ACC112 (cell line): ENCODE measurements around the gene RAD51B.
A peak's percentile ranks its signal among the peaks of the same experiment; 100 is the strongest.

Experiments
- H2AFZ ChIP-seq: fragments of 200-600 bp; sonication (generic); one replicate; pipeline ENCODE4 v1.6.0; 2017; ENCODE audit warnings: antibody characterized with exemption, low read length; ENCODE audit not compliant: unreplicated experiment
- H3K27ac ChIP-seq: fragments of 200-600 bp; sonication (generic); 2 replicates; pipeline ENCODE4 v1.5.1; 2014; ENCODE audit warnings: low read depth, mild to moderate bottlenecking, antibody characterized with exemption, low read length, moderate library complexity
- H3K27me3 ChIP-seq: fragments of 200-600 bp; sonication (generic); 2 replicates; pipeline ENCODE4 v1.6.1; 2014; ENCODE audit warnings: mild to moderate bottlenecking, antibody characterized with exemption, low read length, moderate library complexity, mixed read lengths; ENCODE audit not compliant: insufficient read depth
- H3K36me3 ChIP-seq: fragments of 200-600 bp; sonication (generic); 2 replicates; pipeline ENCODE4 v1.6.1; 2016; ENCODE audit warnings: mild to moderate bottlenecking, antibody characterized with exemption, low read length, moderate library complexity, mixed read lengths; ENCODE audit not compliant: insufficient read depth
- H3K4me1 ChIP-seq: fragments of 200-600 bp; sonication (generic); one replicate; pipeline ENCODE4 v1.6.1; 2016; ENCODE audit warnings: low read length, mixed read lengths; ENCODE audit not compliant: insufficient read depth, unreplicated experiment, control insufficient read depth
- H3K4me3 ChIP-seq: fragments of 200-600 bp; sonication (generic); 2 replicates; pipeline ENCODE4 v1.5.1; 2014; ENCODE audit warnings: mild to moderate bottlenecking, low read depth, low read length
- H3K79me2 ChIP-seq: fragments of 200-600 bp; sonication (generic); one replicate; pipeline ENCODE4 v1.6.0; 2016; ENCODE audit warnings: low read length; ENCODE audit not compliant: control insufficient read depth, unreplicated experiment, insufficient read depth

RAD51B gene

GRCh38 chr14:68463705-68464374, 644.3 kb downstream of the RAD51B start:
- Histone ChIP-seq H3K36me3 (0 out of 2 replicates have a peak, but pooled peaks cover 3% of the 10 kb centered on the region), H3K27ac (peak overlapping the region; percentile 78), H3K27me3 (no peaks in the 10 kb centered on the region), H2AFZ (no peak overlapping the region), H3K4me3 (no peak overlapping the region), H3K4me1 (peaks cover 58% of the 10 kb centered on the region), H3K79me2 (no peaks in the 10 kb centered on the region)

- Histone ChIP-seq H2AFZ (no peak overlapping the region), H3K36me3 (0 out of 2 replicates have a peak, but pooled peaks cover 3% of the 10 kb centered on the region), H3K4me1 (peaks cover 54% of the 10 kb centered on the region), H3K79me2 (no peaks in the 10 kb centered on the region), H3K27ac (peak overlapping the region; percentile 78), H3K4me3 (no peak overlapping the region), H3K27me3 (no peaks in the 10 kb centered on the region)
These were observed 645.1 kb downstream of the RAD51B start for GRCh38 chr14:68464711-68465110.

- no peaks in the 10 kb centered on the region for H3K79me2 ChIP-seq
- peak overlapping the region; percentile 34 for H2AFZ ChIP-seq
- peaks cover 60% of the 10 kb centered on the region for H3K4me1 ChIP-seq
- 0 out of 2 replicates have a peak, but pooled peaks cover 3% of the 10 kb centered on the region for H3K36me3 ChIP-seq
- H3K27ac ChIP-seq = peak overlapping the region; percentile 86
- H3K27me3 ChIP-seq = no peaks in the 10 kb centered on the region
- peak overlapping the region; percentile 61; the same call in 1 of the 2 replicates for H3K4me3 ChIP-seq
These were observed 647.0 kb downstream of the RAD51B start for GRCh38 chr14:68466491-68466977.

GRCh38 chr14:68467425-68467824, 647.8 kb downstream of the RAD51B start:
- no peak overlapping the region for H2AFZ ChIP-seq
- H3K27me3 ChIP-seq = no peaks in the 10 kb centered on the region
- peaks cover 60% of the 10 kb centered on the region for H3K4me1 ChIP-seq
- no peak overlapping the region for H3K4me3 ChIP-seq
- 0 out of 2 replicates have a peak, but pooled peaks cover 3% of the 10 kb centered on the region for H3K36me3 ChIP-seq
- H3K79me2 ChIP-seq = no peaks in the 10 kb centered on the region
- H3K27ac ChIP-seq = peak overlapping the region; percentile 86

- H3K79me2 ChIP-seq = no peaks in the 10 kb centered on the region
- no peaks in the 10 kb centered on the region for H3K27me3 ChIP-seq
- 0 out of 2 replicates have a peak, but pooled peaks cover 3% of the 10 kb centered on the region for H3K36me3 ChIP-seq
- H2AFZ ChIP-seq = no peak overlapping the region
- H3K4me1 ChIP-seq = peaks cover 61% of the 10 kb centered on the region
- no peak overlapping the region for H3K4me3 ChIP-seq
- no peak overlapping the region for H3K27ac ChIP-seq
These were observed 649.0 kb downstream of the RAD51B start for GRCh38 chr14:68468437-68469207.

GRCh38 chr14:68469208-68469713, 649.7 kb downstream of the RAD51B start:
- H2AFZ ChIP-seq = no peak overlapping the region
- H3K4me1 ChIP-seq = peaks cover 61% of the 10 kb centered on the region
- H3K4me3 ChIP-seq = no peak overlapping the region
- H3K27ac ChIP-seq = no peak overlapping the region
- H3K36me3 ChIP-seq = 0 out of 2 replicates have a peak, but pooled peaks cover 3% of the 10 kb centered on the region
- no peaks in the 10 kb centered on the region for H3K79me2 ChIP-seq
- no peaks in the 10 kb centered on the region for H3K27me3 ChIP-seq

- peaks cover 51% of the 10 kb centered on the region for H3K4me1 ChIP-seq
- H3K27me3 ChIP-seq = no peaks in the 10 kb centered on the region
- H3K79me2 ChIP-seq = no peaks in the 10 kb centered on the region
- H3K36me3 ChIP-seq = 0 out of 2 replicates have a peak, but pooled peaks cover 3% of the 10 kb centered on the region
- no peak overlapping the region for H2AFZ ChIP-seq
- H3K27ac ChIP-seq = no peak overlapping the region
- no peak overlapping the region for H3K4me3 ChIP-seq
These were observed 650.8 kb downstream of the RAD51B start for GRCh38 chr14:68470361-68470760.

- Histone ChIP-seq H2AFZ (no peak overlapping the region), H3K36me3 (0 out of 2 replicates have a peak, but pooled peaks cover 3% of the 10 kb centered on the region), H3K4me3 (no peak overlapping the region), H3K27me3 (no peaks in the 10 kb centered on the region), H3K4me1 (peaks cover 53% of the 10 kb centered on the region), H3K27ac (no peak overlapping the region), H3K79me2 (no peaks in the 10 kb centered on the region)
These were observed 651.7 kb downstream of the RAD51B start for GRCh38 chr14:68471029-68471963.

GRCh38 chr14:68471964-68472508, 652.5 kb downstream of the RAD51B start:
- H3K4me1 ChIP-seq = peaks cover 53% of the 10 kb centered on the region
- H3K27me3 ChIP-seq = no peaks in the 10 kb centered on the region
- no peak overlapping the region for H3K4me3 ChIP-seq
- H2AFZ ChIP-seq = no peak overlapping the region
- H3K36me3 ChIP-seq = 0 out of 2 replicates have a peak, but pooled peaks cover 3% of the 10 kb centered on the region
- no peaks in the 10 kb centered on the region for H3K79me2 ChIP-seq
- H3K27ac ChIP-seq = no peak overlapping the region
